HG02938 (cell line): ENCODE measurements around the gene OR1E2.
"Not testable (repeated sequence)": the region's sequence is repeated elsewhere in the genome, so short reads cannot be mapped to it uniquely, and the experiment has no call there.

Experiments
- ATAC-seq: cut with Tn5 transposase; IDR thresholded peaks from one replicate; pipeline ENCODE4 v1.9.1; 2021; ENCODE audit warnings: mild to moderate bottlenecking, moderate library complexity; ENCODE audit not compliant: unreplicated experiment

Gene OR1E2

DNA sequence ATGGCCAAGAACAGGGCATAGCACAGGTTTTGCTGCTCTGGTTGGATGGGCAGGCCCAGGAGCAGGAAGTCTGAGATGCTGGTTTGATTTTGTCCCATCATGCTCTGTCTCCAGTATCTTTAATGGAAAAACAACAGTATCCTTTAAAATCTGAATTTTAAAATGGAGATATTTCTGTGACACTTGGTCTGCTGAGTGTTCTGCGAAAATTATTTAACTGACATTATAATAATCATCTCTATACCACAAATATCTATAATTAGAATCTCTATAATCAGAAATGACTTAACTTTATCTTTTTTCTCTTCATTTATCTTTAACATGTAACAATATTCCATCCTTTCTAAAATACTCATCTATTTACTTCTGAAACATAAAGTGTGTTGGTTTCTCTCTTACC is 35.3 kb downstream of the OR1E2 start, which contains the start of gene OR1E1:
Gene OR1E1, minus strand, starts transcription at position 101 of the 400 bp plus-strand sequence. Its CDS starts 0 bp downstream, at position 101.
- ATAC-seq: no peak

DNA sequence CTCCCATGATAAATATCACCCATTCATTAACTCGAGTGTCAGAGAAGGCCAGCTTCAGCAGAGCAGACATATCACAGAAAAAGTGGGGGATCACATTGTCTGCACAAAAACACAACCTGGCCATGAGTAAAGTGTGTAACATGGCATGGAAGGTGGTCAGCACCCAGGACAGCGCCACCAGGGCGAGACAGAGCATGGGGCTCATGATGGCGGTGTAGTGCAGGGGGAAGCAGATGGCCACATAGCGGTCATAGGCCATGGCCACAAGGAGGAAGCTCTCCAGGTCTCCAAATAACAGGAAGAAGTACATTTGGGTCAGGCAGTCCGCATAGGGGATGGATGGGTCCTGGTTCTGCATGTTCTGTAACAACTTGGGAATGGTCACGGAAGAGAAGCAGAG is 35.8 kb downstream of the OR1E2 start:
- ATAC-seq: not testable (repeated sequence)

DNA sequence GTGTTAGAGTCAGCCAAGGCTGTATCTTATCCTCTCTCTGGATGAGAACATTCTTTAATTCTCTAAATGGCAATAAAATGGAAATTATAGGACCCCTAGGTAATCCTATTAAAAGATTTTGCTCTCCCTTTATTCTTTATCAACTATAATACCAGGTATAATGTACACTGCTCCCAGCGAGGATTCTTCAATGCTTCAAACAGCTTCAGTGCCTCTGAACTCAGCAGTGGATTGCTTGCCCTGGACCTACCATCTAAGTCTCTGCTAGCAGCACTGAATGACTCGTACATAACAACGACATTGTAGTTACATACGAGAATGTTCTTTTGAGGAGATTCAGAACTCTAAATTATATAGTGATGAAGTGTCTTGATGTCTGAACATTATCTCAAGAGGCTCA is 43.9 kb downstream of the OR1E2 start:
- ATAC-seq: no peak

DNA sequence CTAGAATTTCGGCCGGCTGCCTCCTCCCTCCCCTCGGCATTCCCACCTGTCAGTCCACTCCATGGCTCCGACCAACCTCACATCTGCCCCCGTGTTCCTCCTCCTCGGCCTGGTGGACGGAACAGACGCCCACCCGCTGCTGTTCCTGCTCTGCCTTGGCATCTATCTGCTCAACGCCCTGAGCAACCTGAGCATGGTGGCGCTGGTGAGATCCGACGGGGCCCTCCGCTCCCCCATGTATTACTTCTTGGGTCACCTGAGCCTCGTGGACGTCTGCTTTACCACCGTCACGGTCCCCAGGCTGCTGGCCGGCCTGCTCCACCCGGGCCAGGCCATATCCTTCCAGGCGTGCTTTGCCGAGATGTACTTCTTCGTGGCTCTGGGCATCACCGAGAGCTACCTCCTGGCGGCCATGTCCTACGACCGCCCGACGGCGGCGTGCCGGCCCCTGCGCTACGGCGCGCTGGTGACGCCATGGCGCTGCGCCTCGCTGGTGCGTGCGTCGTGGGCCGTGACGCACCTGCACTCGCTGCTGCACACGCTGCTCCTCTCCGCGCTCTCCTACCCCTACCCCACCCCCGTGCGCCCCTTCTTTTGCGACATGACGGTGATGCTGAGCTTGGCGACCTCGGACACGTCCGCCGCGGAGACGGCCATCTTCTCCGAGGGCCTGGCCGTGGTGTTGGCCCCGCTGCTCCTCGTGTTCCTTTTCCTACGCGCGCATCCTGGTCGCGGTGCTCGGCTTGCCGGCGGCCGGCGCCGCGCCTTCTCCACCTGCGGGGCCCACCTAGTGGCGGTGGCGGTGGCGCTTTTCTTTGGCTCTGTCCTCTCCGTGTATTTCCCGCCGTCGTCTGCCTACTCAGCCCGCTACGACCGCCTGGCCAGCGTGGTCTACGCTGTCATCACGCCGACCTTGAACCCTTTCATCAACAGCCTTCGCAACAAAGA is 47.5 kb downstream of the OR1E2 start, which contains the start of gene OR3A2:
Gene OR3A2, minus strand, starts transcription at position 440 of the 948 bp plus-strand sequence.
- no peak for ATAC-seq
